Activated CD4-positive, alpha-beta T cell treated with anti-CD3 and anti-CD28 coated beads for 36 hours (primary cell): ENCODE measurements around the gene ROR1. TPM values are rescaled to one million over a fixed set of nuclear protein-coding genes. Genes with fewer than 3 reads are reported as not detected.
A peak's percentile ranks its signal among the peaks of the same experiment; 100 is the strongest.

Experiments used
- ATAC-seq: fragments of 200-7000 bp; cut with Tn5 transposase; one replicate; pipeline ENCODE4 v1.10.0; 2021; ENCODE audit warnings: mild to moderate bottlenecking, moderate library complexity
- CTCF ChIA-PET: fragments of 350-600 bp; sonication (Branson Sonifier 250); formaldehyde crosslinking; loops from one replicate; lab custom pipeline; 2021; ENCODE audit warnings: antibody characterized with exemption; lab: Charles Lee
- POLR2A ChIA-PET: fragments of 350-600 bp; sonication (Branson Sonifier 250); formaldehyde crosslinking; loops from one replicate; lab custom pipeline; 2021; ENCODE audit warnings: antibody characterized with exemption, inconsistent platforms; lab: Charles Lee
- DNase-seq: peaks from one replicate; pipeline ENCODE4 v3.0.0-alpha.2; 2020
- H3K27ac Mint-ChIP-seq: one replicate; pipeline ENCODE4 v1.8.0; 2021; ENCODE audit warnings: mixed read lengths
- H3K27me3 Mint-ChIP-seq: one replicate; pipeline ENCODE4 v1.8.0; 2021; ENCODE audit warnings: mixed read lengths
- H3K36me3 Mint-ChIP-seq: one replicate; pipeline ENCODE4 v1.8.0; 2021; ENCODE audit warnings: low read depth, mixed read lengths
- H3K4me1 Mint-ChIP-seq: one replicate; pipeline ENCODE4 v1.8.0; 2021; ENCODE audit warnings: mixed read lengths
- H3K4me3 Mint-ChIP-seq: one replicate; pipeline ENCODE4 v1.8.0; 2021; ENCODE audit warnings: mild to moderate bottlenecking, moderate library complexity, mixed read lengths
- H3K9me3 Mint-ChIP-seq: one replicate; pipeline ENCODE4 v1.8.0; 2021; ENCODE audit warnings: low read depth, mixed read lengths
- intact Hi-C, 2 experiments: fragments of 100-400 bp; cut with DNase I in 1 of 2; cut with micrococcal nuclease in 1 of 2; formaldehyde crosslinking; loops; one replicate each; pipeline versions ENCODE4 v1.14.2 to v1.15.1; 2022 to 2024; cut with DNase I, micrococcal nuclease
- total RNA-seq, 2 experiments: library from RNA; stranded (reverse); gene quantifications; one replicate each; pipeline ENCODE4 v1.2.3, GENCODE V29; 2021

The ROR1 gene
- total RNA-seq, 2 experiments from 2014 or later, result 0.21 TPM; not detected in 1

- no peak for ATAC-seq
- no peak overlapping the region for H3K27ac Mint-ChIP-seq
- H3K36me3 Mint-ChIP-seq, result no peaks in the 10 kb centered on the region
- intact Hi-C loops, result no loop called here
- CTCF ChIA-PET, result interaction anchor here (1.1 kb wide), 1 partner anchor 10 kb away, joined by 3 read pairs; no protein-coding TSS in a partner anchor
- POLR2A ChIA-PET, result no interaction called here
- DNase-seq, result no peak
- H3K27me3 Mint-ChIP-seq, result no peaks in the 10 kb centered on the region
- no peak overlapping the region for H3K4me3 Mint-ChIP-seq
- H3K4me1 Mint-ChIP-seq, result no peaks in the 10 kb centered on the region
- no peaks in the 10 kb centered on the region for H3K9me3 Mint-ChIP-seq
These were observed 211.1 kb downstream of the ROR1 start for GRCh38 chr1:63984930-63985290.

GRCh38 chr1:63987014-63987627, 213.3 kb downstream of the ROR1 start:
- no peak for ATAC-seq
- no peak overlapping the region for H3K27ac Mint-ChIP-seq
- ChIA-PET POLR2A (no interaction called here), CTCF (no interaction called here)
- no peaks in the 10 kb centered on the region for H3K36me3 Mint-ChIP-seq
- H3K4me1 Mint-ChIP-seq, result no peaks in the 10 kb centered on the region
- H3K27me3 Mint-ChIP-seq, result no peaks in the 10 kb centered on the region
- no peak for DNase-seq
- no peaks in the 10 kb centered on the region for H3K9me3 Mint-ChIP-seq
- intact Hi-C loops, result no loop called here
- no peak overlapping the region for H3K4me3 Mint-ChIP-seq

- Mint-ChIP-seq H3K27me3 (no peaks in the 10 kb centered on the region), H3K4me1 (no peaks in the 10 kb centered on the region), H3K4me3 (no peak overlapping the region), H3K9me3 (no peaks in the 10 kb centered on the region), H3K27ac (no peak overlapping the region), H3K36me3 (no peaks in the 10 kb centered on the region)
- DNase-seq (no peak), ATAC-seq (no peak)
- ChIA-PET POLR2A (no interaction called here), CTCF (interaction anchor here (0.6 kb wide), 1 partner anchor 374 kb away, joined by 3 read pairs; no protein-coding TSS in a partner anchor)
- intact Hi-C loops, result no loop called here
These were observed 213.8 kb downstream of the ROR1 start for GRCh38 chr1:63987628-63988024.

GRCh38 chr1:63988941-63989340, 215.1 kb downstream of the ROR1 start:
- intact Hi-C loops, result no loop called here
- Mint-ChIP-seq H3K27ac (no peak overlapping the region), H3K27me3 (no peaks in the 10 kb centered on the region), H3K9me3 (no peaks in the 10 kb centered on the region), H3K36me3 (no peaks in the 10 kb centered on the region), H3K4me1 (no peaks in the 10 kb centered on the region), H3K4me3 (no peak overlapping the region)
- no peak for ATAC-seq
- POLR2A ChIA-PET, result no interaction called here
- CTCF ChIA-PET, result no interaction called here
- DNase-seq, result no peak

GRCh38 chr1:63991685-63992084, 217.9 kb downstream of the ROR1 start:
- H3K36me3 Mint-ChIP-seq, result no peaks in the 10 kb centered on the region
- no peaks in the 10 kb centered on the region for H3K9me3 Mint-ChIP-seq
- no peak for ATAC-seq
- ChIA-PET POLR2A (no interaction called here), CTCF (interaction anchor here (0.6 kb wide), 1 partner anchor 1211 kb away, joined by 3 read pairs; no protein-coding TSS in a partner anchor)
- no peak overlapping the region for H3K27ac Mint-ChIP-seq
- H3K27me3 Mint-ChIP-seq, result peaks cover 2% of the 10 kb centered on the region
- no peak for DNase-seq
- intact Hi-C loops, result no loop called here
- H3K4me1 Mint-ChIP-seq, result no peaks in the 10 kb centered on the region
- no peak overlapping the region for H3K4me3 Mint-ChIP-seq

GRCh38 chr1:64000021-64000420, 226.2 kb downstream of the ROR1 start:
- intact Hi-C loops, result no loop called here
- no peak overlapping the region for H3K4me3 Mint-ChIP-seq
- H3K9me3 Mint-ChIP-seq, result peaks cover 2% of the 10 kb centered on the region
- H3K36me3 Mint-ChIP-seq, result no peaks in the 10 kb centered on the region
- H3K27me3 Mint-ChIP-seq, result peaks cover 3% of the 10 kb centered on the region
- ChIA-PET POLR2A (no interaction called here), CTCF (interaction anchor here (0.6 to 1.5 kb wide), 2 partner anchors 10 to 170 kb away, joined by 3 to 4 read pairs; no protein-coding TSS in a partner anchor)
- no peak for DNase-seq
- H3K27ac Mint-ChIP-seq, result no peak overlapping the region
- no peak for ATAC-seq
- H3K4me1 Mint-ChIP-seq, result no peaks in the 10 kb centered on the region

GRCh38 chr1:64001038-64001437, 227.2 kb downstream of the ROR1 start:
- DNase-seq (no peak), ATAC-seq (no peak)
- Mint-ChIP-seq H3K4me3 (no peak overlapping the region), H3K4me1 (no peaks in the 10 kb centered on the region), H3K36me3 (no peaks in the 10 kb centered on the region), H3K27me3 (peaks cover 2% of the 10 kb centered on the region), H3K9me3 (peaks cover 2% of the 10 kb centered on the region), H3K27ac (no peak overlapping the region)
- ChIA-PET CTCF (no interaction called here), POLR2A (no interaction called here)
- intact Hi-C loops, result no loop called here

- H3K4me3 Mint-ChIP-seq, result no peak overlapping the region
- H3K27me3 Mint-ChIP-seq, result no peaks in the 10 kb centered on the region
- CTCF ChIA-PET, result interaction anchor here (0.5 to 0.6 kb wide), 2 partner anchors 8 to 234 kb away, joined by 3 read pairs; no protein-coding TSS in a partner anchor
These were observed 230.7 kb downstream of the ROR1 start for GRCh38 chr1:64004451-64005025.

GRCh38 chr1:64005801-64006200, 232.0 kb downstream of the ROR1 start:
- Mint-ChIP-seq H3K9me3 (peaks cover 2% of the 10 kb centered on the region), H3K36me3 (no peaks in the 10 kb centered on the region), H3K27ac (no peak overlapping the region), H3K4me3 (no peak overlapping the region), H3K4me1 (peaks cover 6% of the 10 kb centered on the region), H3K27me3 (no peaks in the 10 kb centered on the region)
- ChIA-PET CTCF (interaction anchor here (0.6 to 1.0 kb wide), 2 partner anchors 15 to 28 kb away, joined by 3 read pairs; no protein-coding TSS in a partner anchor), POLR2A (no interaction called here)
- DNase-seq (no peak), ATAC-seq (no peak)
- intact Hi-C loops, result no loop called here

More at GRCh38 chr1:64004451-64005025, 230.7 kb downstream of the ROR1 start:
- DNase-seq, result no peak
- Mint-ChIP-seq H3K4me1 (peaks cover 6% of the 10 kb centered on the region), H3K9me3 (peaks cover 2% of the 10 kb centered on the region), H3K36me3 (no peaks in the 10 kb centered on the region), H3K27ac (no peak overlapping the region)
- no peak for ATAC-seq
- intact Hi-C loops, result no loop called here
- POLR2A ChIA-PET, result no interaction called here

GRCh38 chr1:64006276-64007051, 232.6 kb downstream of the ROR1 start:
- H3K27me3 Mint-ChIP-seq, result no peaks in the 10 kb centered on the region
- ChIA-PET POLR2A (no interaction called here), CTCF (interaction anchor here (1.0 kb wide), 1 partner anchor 14 kb away, joined by 3 read pairs; no protein-coding TSS in a partner anchor)
- no peak overlapping the region for H3K4me3 Mint-ChIP-seq
- peaks cover 2% of the 10 kb centered on the region for H3K9me3 Mint-ChIP-seq
- peak overlapping the region; percentile 48 for H3K27ac Mint-ChIP-seq
- H3K36me3 Mint-ChIP-seq, result no peaks in the 10 kb centered on the region
- intact Hi-C loops, result no loop called here
- H3K4me1 Mint-ChIP-seq, result peaks cover 6% of the 10 kb centered on the region
- peak; percentile 94 for ATAC-seq
- DNase-seq, result peak; percentile 26

- POLR2A ChIA-PET, result no interaction called here
- Mint-ChIP-seq H3K4me1 (peaks cover 6% of the 10 kb centered on the region), H3K27me3 (no peaks in the 10 kb centered on the region), H3K36me3 (no peaks in the 10 kb centered on the region), H3K9me3 (no peaks in the 10 kb centered on the region), H3K4me3 (no peak overlapping the region), H3K27ac (no peak overlapping the region)
- DNase-seq (no peak), ATAC-seq (peak; percentile 14)
- intact Hi-C loops, result no loop called here
- CTCF ChIA-PET, result no interaction called here
These were observed 236.5 kb downstream of the ROR1 start for GRCh38 chr1:64010316-64010715.
